Astrocyte (in vitro differentiated cells and primary cell): ENCODE measurements around the gene LHFPL4. TPM values are rescaled to one million over a fixed set of nuclear protein-coding genes. Genes with fewer than 3 reads are reported as not detected.
A peak's percentile ranks its signal among the peaks of the same experiment; 100 is the strongest.

Experiments
- DNase-seq: peaks from one replicate; pipeline ENCODE4 v3.0.0-alpha.2; 2010; ENCODE audit warnings: low read depth
- FAIRE-seq: peaks from 2 replicates; lab custom pipeline; 2011; peaks lifted over from hg19 to GRCh38; lab: Jason Lieb, UNC
- H2AFZ ChIP-seq: 2 replicates; pipeline ENCODE4 v1.6.0; 2012; ENCODE audit warnings: low read depth, low read length, inconsistent platforms
- H3K27ac ChIP-seq: 2 replicates; pipeline ENCODE4 v1.5.1; 2011; ENCODE audit warnings: low read depth, low read length, inconsistent platforms
- H3K27me3 ChIP-seq: 2 replicates; pipeline ENCODE4 v1.6.0; 2011; ENCODE audit warnings: low read length, inconsistent platforms; ENCODE audit not compliant: insufficient read depth
- H3K36me3 ChIP-seq: 2 replicates; pipeline ENCODE4 v1.5.1; 2011; ENCODE audit warnings: low read length, inconsistent platforms; ENCODE audit not compliant: insufficient read depth
- H3K4me1 ChIP-seq: 2 replicates; pipeline ENCODE4 v1.5.1; 2011; ENCODE audit warnings: low read length, inconsistent platforms; ENCODE audit not compliant: insufficient read depth
- H3K4me2 ChIP-seq: 2 replicates; pipeline ENCODE4 v1.6.0; 2012; ENCODE audit warnings: low read length, inconsistent platforms
- H3K4me3 ChIP-seq: 2 replicates; pipeline ENCODE4 v1.5.1; 2011; ENCODE audit warnings: low read depth, mild to moderate bottlenecking, low read length, inconsistent platforms; ENCODE audit not compliant: insufficient read depth
- H3K79me2 ChIP-seq: 2 replicates; pipeline ENCODE4 v1.6.0; 2012; ENCODE audit warnings: mild to moderate bottlenecking, low read length, inconsistent platforms; ENCODE audit not compliant: insufficient read depth
- H3K9ac ChIP-seq: 2 replicates; pipeline ENCODE4 v1.6.0; 2012; ENCODE audit warnings: mild to moderate bottlenecking, low read length, inconsistent platforms
- H3K9me3 ChIP-seq: 2 replicates; pipeline ENCODE4 v1.5.1; 2012; ENCODE audit warnings: low read depth, mild to moderate bottlenecking, low read length, inconsistent platforms; ENCODE audit not compliant: insufficient read depth
- H4K20me1 ChIP-seq: 2 replicates; pipeline ENCODE4 v1.6.0; 2012; ENCODE audit warnings: low read length, inconsistent platforms; ENCODE audit not compliant: insufficient read depth
- H3K27ac Mint-ChIP-seq: one replicate; pipeline ENCODE4 v1.8.0; 2021; ENCODE audit warnings: mild to moderate bottlenecking, mixed read lengths; ENCODE audit not compliant: unreplicated experiment
- H3K27me3 Mint-ChIP-seq: one replicate; pipeline ENCODE4 v1.8.0; 2021; ENCODE audit warnings: low read depth, mixed read lengths; ENCODE audit not compliant: unreplicated experiment
- H3K36me3 Mint-ChIP-seq: one replicate; pipeline ENCODE4 v1.8.0; 2021; ENCODE audit warnings: low read depth, mixed read lengths; ENCODE audit not compliant: unreplicated experiment
- H3K4me1 Mint-ChIP-seq: one replicate; pipeline ENCODE4 v1.8.0; 2021; ENCODE audit warnings: low read depth, mixed read lengths; ENCODE audit not compliant: unreplicated experiment
- H3K4me3 Mint-ChIP-seq: one replicate; pipeline ENCODE4 v1.8.0; 2021; ENCODE audit warnings: mild to moderate bottlenecking, moderate library complexity, mixed read lengths; ENCODE audit not compliant: unreplicated experiment
- H3K9me3 Mint-ChIP-seq: one replicate; pipeline ENCODE4 v1.8.0; 2021; ENCODE audit warnings: mild to moderate bottlenecking, mixed read lengths; ENCODE audit not compliant: unreplicated experiment
- CTCF ChIP-seq: IDR thresholded peaks from 2 replicates; pipeline ENCODE4 v1.5.1; 2011; ENCODE audit warnings: low read depth, mild to moderate bottlenecking, inconsistent platforms, low read length, moderate library complexity; ENCODE audit not compliant: insufficient read depth
- EZH2 ChIP-seq: IDR thresholded peaks from 2 replicates; pipeline ENCODE4 v1.6.1; 2012; ENCODE audit warnings: mild to moderate bottlenecking, low read length, inconsistent platforms; ENCODE audit not compliant: insufficient read depth
- total RNA-seq: library from RNA; stranded (reverse); gene quantifications from 2 replicates; pipeline ENCODE4 v1.2.1, GENCODE V29; 2021

Gene LHFPL4
- total RNA-seq, 1 donor from 2014 or later: 0.11 TPM

DNA sequence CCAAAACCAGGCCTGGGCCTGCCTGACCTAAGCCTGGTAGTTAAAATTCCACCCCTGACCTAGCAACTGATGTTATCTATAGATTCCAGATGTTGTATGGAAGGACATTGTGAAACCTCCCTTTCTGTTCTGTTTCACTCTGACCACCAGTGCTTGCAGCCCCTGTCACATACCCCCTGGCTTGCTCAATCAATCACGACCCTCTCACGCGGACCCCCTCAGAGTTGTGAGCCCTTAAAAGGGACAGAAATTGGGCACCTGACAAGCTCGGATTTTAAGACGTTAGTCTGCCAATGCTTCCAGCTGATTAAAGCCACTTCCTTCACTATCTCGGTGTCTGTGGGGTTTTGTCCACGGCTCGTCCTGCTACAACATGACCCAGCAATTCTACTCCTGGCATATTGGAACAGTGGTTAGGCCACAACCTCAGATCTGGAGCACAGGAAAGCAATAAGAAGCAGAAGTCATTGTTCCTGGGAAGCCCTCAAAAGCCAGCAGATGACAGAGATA is 36.7 kb upstream of the LHFPL4 start:
- peaks cover 6% of the 10 kb centered on the region for H3K9me3 Mint-ChIP-seq
- no peaks in the 10 kb centered on the region for H3K4me1 ChIP-seq
- H3K4me1 Mint-ChIP-seq: no peaks in the 10 kb centered on the region
- no peak overlapping the region for H3K27ac ChIP-seq
- H3K36me3 Mint-ChIP-seq: no peaks in the 10 kb centered on the region
- H3K27me3 Mint-ChIP-seq: peaks cover 9% of the 10 kb centered on the region
- FAIRE-seq: no peak
- H3K4me3 ChIP-seq: no peak overlapping the region
- H3K9me3 ChIP-seq: no peaks in the 10 kb centered on the region
- no peaks in the 10 kb centered on the region for H4K20me1 ChIP-seq
- peak overlapping the region; percentile 14 for H3K27ac Mint-ChIP-seq
- DNase-seq: no peak
- H3K36me3 ChIP-seq: no peaks in the 10 kb centered on the region
- no peak overlapping the region for H3K4me2 ChIP-seq
- H3K4me3 Mint-ChIP-seq: no peak overlapping the region
- no peaks in the 10 kb centered on the region for H3K27me3 ChIP-seq
- no peak overlapping the region for H3K9ac ChIP-seq
- TF ChIP-seq CTCF: no peak
- no peak for TF ChIP-seq EZH2
- H2AFZ ChIP-seq: no peak overlapping the region
- H3K79me2 ChIP-seq: no peaks in the 10 kb centered on the region

DNA sequence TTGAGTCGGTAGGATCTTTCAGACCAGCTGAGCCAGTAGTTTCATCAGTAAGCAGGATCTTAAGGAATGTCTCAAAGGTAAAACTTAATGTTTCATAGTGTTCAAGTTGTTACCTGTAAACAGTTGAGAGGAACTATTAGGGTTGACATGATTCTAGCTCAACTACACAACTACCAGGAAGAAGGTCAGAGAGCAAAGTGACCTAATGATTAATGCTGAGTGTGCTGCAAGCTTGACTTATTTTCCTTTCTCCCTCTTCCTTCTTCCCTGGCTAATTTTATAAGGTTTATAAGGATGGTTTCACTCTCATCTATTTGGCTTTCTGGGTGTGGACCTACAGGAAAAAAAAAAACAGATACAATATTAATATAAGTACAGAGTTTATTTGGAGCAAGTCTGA is 30.2 kb upstream of the LHFPL4 start:
- no peaks in the 10 kb centered on the region for H3K36me3 ChIP-seq
- peaks cover 13% of the 10 kb centered on the region for H3K27me3 Mint-ChIP-seq
- H4K20me1 ChIP-seq: no peaks in the 10 kb centered on the region
- DNase-seq: no peak
- H3K4me3 ChIP-seq: no peak overlapping the region
- no peak for FAIRE-seq
- no peaks in the 10 kb centered on the region for H3K9me3 ChIP-seq
- no peaks in the 10 kb centered on the region for H3K4me1 Mint-ChIP-seq
- no peak overlapping the region for H2AFZ ChIP-seq
- H3K4me2 ChIP-seq: no peak overlapping the region
- H3K9ac ChIP-seq: no peak overlapping the region
- no peaks in the 10 kb centered on the region for H3K27me3 ChIP-seq
- H3K4me1 ChIP-seq: no peaks in the 10 kb centered on the region
- H3K4me3 Mint-ChIP-seq: peak overlapping the region; percentile 60
- H3K9me3 Mint-ChIP-seq: peaks cover 4% of the 10 kb centered on the region
- no peak overlapping the region for H3K27ac ChIP-seq
- no peaks in the 10 kb centered on the region for H3K36me3 Mint-ChIP-seq
- TF ChIP-seq EZH2 (no peak), CTCF (no peak)
- no peaks in the 10 kb centered on the region for H3K79me2 ChIP-seq
- H3K27ac Mint-ChIP-seq: no peak overlapping the region

- Mint-ChIP-seq H3K27ac (no peak overlapping the region), H3K4me3 (peak overlapping the region; percentile 60), H3K4me1 (no peaks in the 10 kb centered on the region), H3K27me3 (peaks cover 13% of the 10 kb centered on the region), H3K9me3 (peaks cover 4% of the 10 kb centered on the region), H3K36me3 (no peaks in the 10 kb centered on the region)
- DNase-seq (no peak), FAIRE-seq (no peak)
- no peaks in the 10 kb centered on the region for H3K4me1 ChIP-seq
- H3K4me2 ChIP-seq: no peak overlapping the region
- no peaks in the 10 kb centered on the region for H3K79me2 ChIP-seq
- H3K9ac ChIP-seq: no peak overlapping the region
- H3K4me3 ChIP-seq: no peak overlapping the region
- no peaks in the 10 kb centered on the region for H4K20me1 ChIP-seq
- no peaks in the 10 kb centered on the region for H3K36me3 ChIP-seq
- H3K27ac ChIP-seq: no peak overlapping the region
- no peak overlapping the region for H2AFZ ChIP-seq
- no peaks in the 10 kb centered on the region for H3K27me3 ChIP-seq
- TF ChIP-seq CTCF: no peak
- H3K9me3 ChIP-seq: no peaks in the 10 kb centered on the region
These were observed 29.7 kb upstream of the LHFPL4 start for GRCh38 chr3:9583371-9583770.
